GOT3 (cell line): ENCODE results near the gene FGD2.
"Not testable (repeated sequence)": the region's sequence is repeated elsewhere in the genome, so short reads cannot be mapped to it uniquely, and the experiment has no call there.

ENCODE experiments used
- DNase-seq: peaks from one replicate; lab custom pipeline; 2025; ENCODE audit warnings: mixed read lengths; lab: John Stamatoyannopoulos, UW

Gene FGD2

DNA sequence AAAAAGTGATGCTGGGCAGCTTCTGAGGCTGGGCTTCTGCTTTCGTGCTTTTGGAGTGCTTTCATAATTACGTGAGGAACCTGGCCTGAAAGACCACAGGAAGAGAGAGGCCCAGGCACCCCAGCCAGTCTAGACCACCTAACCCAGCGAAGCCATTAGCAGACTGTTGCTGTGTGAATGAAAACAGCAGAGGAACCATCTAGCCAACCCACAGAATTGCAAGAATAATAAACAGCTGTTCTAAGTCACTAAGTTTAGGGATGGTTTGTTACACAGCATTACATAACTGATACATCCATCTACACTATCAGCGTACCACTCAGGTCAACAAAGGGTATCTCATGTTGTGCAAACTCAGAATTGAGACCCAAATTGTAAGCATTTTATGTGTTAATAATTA, 34.5 kb downstream of the FGD2 start:
- DNase-seq, result no peak

DNA sequence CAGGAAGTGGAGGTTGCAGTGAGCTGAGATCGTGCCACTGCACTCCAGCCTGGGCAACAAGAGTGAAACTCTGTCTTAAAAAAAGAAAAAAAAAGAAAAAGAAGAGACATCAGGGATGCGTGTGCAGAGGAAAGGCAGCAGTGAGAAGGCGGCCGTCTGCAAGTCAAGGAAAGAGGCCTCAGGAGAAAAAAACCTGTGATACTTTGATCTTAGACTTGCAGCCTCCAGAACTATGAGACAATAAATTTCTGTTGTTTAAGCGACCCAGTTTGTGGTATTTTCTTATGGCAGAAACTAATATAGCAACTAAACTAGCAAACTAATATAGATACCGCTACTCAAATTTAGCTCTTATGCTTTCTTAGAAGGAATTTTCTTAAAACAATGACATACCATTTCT, 36.1 kb downstream of the FGD2 start:
- no peak for DNase-seq

GRCh38 chr6:37042150-37042549, 36.7 kb downstream of the FGD2 start:
- no peak for DNase-seq

GRCh38 chr6:37043091-37043490, 37.6 kb downstream of the FGD2 start:
- not testable (repeated sequence) for DNase-seq

GRCh38 chr6:37047346-37047688, 41.9 kb downstream of the FGD2 start:
- DNase-seq, result no peak

DNA sequence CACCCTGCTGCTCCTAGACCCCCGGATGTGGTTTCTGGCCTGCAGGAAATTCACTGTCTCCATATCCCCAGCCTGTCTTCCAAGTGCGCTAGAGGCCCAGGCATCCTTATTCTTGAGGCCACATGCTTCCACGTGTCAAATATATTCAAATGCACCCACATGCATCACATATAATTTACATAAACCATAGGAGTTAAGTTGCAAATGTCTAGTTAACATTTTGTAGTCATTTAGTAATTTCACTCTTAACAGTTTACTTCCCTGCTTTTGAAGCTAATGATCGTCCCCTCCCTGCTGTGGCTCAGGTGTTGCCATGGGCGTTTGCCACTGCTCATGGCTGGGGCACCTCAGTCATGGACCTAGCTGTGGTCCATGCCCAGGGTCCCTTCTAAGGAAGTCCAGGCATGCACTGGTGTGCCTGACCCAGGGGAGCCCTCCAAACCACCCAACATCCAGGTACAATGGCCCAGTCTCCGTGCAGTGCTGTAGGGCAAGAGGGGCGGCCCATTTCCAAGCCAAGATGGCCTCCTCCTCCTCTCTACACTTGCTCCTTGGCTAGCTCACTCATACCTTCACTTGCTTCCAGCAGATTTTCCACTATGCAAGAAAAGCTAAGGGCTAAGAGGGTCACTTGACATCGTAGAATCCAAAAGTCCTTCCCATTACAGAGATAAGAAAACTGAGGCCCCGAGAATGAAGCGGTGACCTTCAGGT, 42.4 kb downstream of the FGD2 start:
- no peak for DNase-seq

GRCh38 chr6:37048403-37048850, 43.0 kb downstream of the FGD2 start:
- DNase-seq, result no peak

DNA sequence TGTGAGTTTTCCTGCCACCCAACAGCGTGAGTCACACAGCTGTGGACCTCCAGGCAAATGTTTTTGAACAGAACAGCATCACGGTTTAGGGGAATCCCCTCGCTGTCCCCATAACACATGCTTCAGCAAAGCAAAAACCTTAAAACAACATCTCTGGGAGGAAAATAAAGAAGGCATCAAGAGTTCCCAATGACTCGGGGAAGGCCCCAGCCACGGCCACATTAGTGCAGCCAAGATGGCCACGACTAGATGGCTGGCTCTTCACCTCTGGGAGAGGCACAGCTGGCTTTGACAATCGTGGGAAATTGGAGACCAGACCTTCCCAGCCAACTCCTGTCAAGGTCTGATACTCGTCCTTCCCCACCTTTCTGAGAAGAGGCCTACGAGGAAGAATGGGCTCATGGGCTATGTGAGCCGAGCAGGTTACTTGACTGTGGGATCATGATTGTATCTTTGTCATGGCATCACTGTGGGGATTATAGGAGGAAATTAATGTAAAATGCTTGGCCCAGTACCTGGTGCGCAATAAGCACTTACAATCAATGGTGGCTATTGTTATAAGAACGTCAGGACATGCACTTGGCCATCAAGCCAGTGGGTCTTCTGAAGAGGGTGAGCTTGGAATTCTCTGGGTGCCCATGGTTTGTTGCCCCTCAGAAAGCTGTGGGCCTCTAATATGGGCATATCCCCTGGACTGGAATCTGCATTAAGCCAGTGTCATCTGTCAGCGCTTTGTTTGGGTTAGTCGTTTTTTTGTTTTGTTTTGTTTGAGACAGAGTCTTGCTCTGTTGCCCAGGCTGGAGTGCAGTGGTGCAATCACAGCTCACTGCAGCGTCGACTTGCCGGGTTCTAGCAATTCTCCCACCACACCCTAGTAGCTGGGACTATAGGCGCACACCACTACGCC, 43.6 kb downstream of the FGD2 start:
- no peak for DNase-seq

GRCh38 chr6:37049758-37050044, 44.2 kb downstream of the FGD2 start:
- DNase-seq, result no peak

DNA sequence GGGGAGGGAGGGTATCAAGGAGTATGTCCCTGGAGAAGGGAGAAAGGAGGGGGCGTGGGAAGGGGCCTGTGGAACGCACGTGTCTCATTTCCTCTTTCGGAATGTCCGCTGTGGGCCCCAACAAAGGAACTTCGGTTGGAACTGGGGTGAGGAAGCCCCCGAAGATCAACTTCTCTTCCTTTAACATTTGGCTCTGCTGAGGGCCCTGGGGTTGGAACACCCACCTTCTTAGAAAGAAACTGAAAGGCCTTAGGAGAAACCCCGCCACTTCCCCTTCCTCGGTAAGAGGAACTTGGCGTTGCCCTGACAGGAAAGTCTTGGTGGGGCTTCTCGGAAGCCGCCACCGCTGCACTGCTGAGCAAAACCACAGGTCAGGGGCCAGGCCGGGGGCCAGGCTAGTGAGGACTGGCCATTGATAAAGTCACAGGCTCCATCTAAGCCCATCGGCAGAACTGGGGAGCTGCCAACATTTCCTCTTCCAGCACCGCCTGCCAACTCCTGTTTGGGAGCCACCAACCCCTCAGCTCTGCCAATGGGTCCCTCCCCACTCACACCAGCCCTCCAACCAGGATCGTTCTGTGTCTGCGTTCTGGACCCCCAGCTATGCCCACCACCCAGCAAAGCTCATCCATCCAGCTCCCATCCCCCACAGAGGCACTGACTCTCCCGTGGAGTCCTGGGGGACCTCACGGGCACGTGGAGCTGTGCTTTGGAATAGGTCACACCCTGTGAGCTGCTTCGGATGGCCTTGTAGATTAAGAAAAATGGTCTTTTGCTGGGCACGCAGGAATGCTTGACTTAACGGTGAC, 44.8 kb downstream of the FGD2 start:
- no peak for DNase-seq

DNA sequence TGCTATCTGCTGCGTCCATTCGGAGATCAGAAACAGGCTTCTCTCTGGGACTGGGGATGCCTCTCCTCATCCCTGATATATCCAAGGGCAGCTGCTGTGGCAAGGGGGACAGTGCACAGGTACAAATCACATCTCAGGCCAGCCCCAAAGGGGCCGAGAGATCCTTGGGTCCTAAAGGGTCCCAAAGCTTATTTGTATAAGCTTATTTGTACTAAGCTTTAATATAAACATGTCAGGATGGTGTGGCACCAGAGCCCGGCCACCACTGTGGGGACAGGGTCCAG, 45.3 kb downstream of the FGD2 start:
- no peak for DNase-seq

GRCh38 chr6:37051138-37052026, 45.9 kb downstream of the FGD2 start:
- DNase-seq, result no peak

- no peak for DNase-seq
These were observed 46.7 kb downstream of the FGD2 start for GRCh38 chr6:37052027-37052628.

GRCh38 chr6:37053683-37054082, 48.2 kb downstream of the FGD2 start:
- DNase-seq, result no peak

DNA sequence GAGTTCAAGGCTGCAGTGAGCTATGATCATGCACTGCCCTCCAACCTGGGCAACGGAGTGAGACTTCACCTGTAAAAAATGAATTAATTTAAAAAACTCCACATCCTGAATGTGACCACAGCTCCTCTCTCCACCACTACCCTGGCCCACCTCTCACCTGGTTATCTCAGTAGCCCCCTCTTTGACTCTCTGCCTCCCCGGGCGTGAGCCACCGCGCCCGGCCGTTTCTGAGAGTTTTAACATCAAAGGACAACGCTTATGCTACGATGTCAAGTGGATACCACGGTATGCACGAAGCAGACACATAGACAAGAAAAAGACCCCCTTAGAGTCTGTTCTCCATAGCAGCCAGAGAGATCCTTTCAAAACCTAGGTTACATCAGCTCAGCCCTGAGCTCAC, 48.7 kb downstream of the FGD2 start:
- DNase-seq, result no peak

DNA sequence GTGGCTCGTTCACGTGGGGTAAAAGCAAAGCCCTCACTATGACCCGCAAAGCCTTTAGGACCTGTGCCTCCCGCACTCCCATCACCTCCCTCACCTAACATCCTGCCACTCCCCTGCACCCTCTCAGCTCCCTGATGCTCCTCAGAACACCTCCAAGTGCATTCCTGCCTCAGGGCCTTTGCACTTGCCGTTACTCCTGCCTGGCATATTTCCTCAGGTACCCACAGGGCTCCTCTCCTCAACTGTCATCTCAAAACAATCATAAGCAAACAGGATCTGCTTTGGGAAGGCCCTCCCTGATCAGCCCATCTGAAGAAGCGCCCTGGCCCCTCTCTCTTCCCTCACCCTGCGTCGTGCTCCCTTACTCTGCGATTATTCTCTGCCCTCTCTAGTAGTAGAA, 49.1 kb downstream of the FGD2 start:
- no peak for DNase-seq

- DNase-seq, result no peak
These were observed 50.6 kb downstream of the FGD2 start for GRCh38 chr6:37056112-37056403.

- no peak for DNase-seq
These were observed 51.1 kb downstream of the FGD2 start for GRCh38 chr6:37056439-37057127.

- no peak for DNase-seq
These were observed 51.6 kb downstream of the FGD2 start for GRCh38 chr6:37057128-37057471.

- no peak for DNase-seq
These were observed 52.2 kb downstream of the FGD2 start for GRCh38 chr6:37057678-37058077.

GRCh38 chr6:37058084-37058586, 52.7 kb downstream of the FGD2 start:
- DNase-seq, result no peak
